Activated CD8-positive, alpha-beta memory T cell treated with anti-CD3 and anti-CD28 coated beads, Interleukin-2, amount 50 U/mL, for 48 hours (primary cell): ENCODE measurements around the gene CD2AP.
"Not testable (repeated sequence)": the region's sequence is repeated elsewhere in the genome, so short reads cannot be mapped to it uniquely, and the experiment has no call there.

Source experiments
- DNase-seq: peaks from one replicate; pipeline ENCODE4 v3.0.0-alpha.2; 2020

CD2AP gene

GRCh38 chr6:47464052-47464451 lies 13.5 kb upstream of the CD2AP start:
- DNase-seq, result no peak

DNA sequence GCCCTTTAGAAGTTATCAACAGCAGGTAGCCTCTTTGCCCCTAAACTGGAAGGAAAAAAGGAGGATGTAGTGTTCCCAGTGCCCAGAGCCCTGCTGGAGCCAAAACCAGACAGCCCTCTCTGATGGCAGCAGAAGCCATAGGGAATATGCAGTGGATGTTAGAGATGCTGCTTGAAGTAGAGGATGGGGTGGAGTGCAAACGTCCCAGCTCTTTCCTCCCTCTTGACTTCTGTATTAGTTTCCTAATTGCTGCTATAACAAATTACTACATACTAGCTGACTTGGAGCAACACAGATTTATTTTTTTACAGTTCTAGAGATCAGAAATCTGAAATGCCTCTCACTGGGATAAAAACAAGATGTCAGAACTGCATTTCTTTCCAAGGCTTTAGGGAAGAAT lies 12.5 kb upstream of the CD2AP start:
- DNase-seq, result no peak

- DNase-seq, result no peak
These were observed 5.7 kb upstream of the CD2AP start for GRCh38 chr6:47471911-47472310.

GRCh38 chr6:47473791-47474346 lies 3.7 kb upstream of the CD2AP start:
- no peak for DNase-seq

- no peak for DNase-seq
These were observed 2.2 kb upstream of the CD2AP start for GRCh38 chr6:47475319-47475816.

- DNase-seq, result no peak
These were observed 650 bp upstream of the CD2AP start for GRCh38 chr6:47476781-47477496.

DNA sequence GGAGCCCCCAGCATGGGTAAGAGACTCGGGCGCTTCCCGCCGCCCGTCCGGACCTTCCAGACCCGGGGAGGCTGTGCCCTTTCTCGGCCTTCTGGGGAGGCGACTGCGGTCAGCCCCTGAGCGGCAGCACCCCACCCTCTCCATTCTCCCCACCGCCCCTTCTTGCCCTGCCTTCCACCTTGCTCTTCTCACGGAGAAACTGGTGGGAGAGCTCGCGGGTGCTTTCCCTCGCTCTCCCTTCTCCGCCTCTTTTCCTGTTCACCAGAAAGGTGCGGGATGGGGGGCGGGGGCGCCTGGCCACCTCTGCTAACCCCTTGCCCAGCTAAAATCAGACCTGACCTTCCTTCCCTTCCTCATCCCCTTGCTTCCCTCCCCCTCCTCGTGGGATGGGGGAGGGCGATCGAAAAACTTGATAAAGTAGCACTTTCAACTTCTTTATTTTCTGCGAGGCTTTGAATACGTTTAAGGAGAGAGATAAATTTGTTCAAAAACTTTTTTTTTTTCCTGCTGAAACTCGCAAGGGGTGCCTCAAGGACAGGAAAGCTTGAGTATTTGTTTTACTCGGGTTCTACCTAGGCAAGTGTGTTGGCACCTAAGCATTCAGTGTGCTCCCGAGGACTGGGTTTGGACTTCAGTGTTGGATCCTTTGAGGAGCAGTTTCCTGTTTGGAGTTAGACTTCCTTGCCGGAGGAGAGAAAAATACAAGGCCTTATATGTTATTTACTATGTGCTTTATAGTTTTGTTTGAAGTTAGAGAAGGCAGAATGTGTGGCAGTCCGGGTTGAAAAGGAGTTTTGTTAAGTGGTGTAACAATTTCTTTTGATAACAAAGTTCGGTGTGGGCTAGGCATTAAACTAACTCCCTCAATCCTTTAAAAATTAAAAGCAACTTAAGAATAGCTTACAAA lies 897 bp downstream of the CD2AP start:
- no peak for DNase-seq

- no peak for DNase-seq
These were observed 1.5 kb downstream of the CD2AP start for GRCh38 chr6:47479140-47479508.

- no peak for DNase-seq
These were observed 2.3 kb downstream of the CD2AP start for GRCh38 chr6:47479874-47480273.

DNA sequence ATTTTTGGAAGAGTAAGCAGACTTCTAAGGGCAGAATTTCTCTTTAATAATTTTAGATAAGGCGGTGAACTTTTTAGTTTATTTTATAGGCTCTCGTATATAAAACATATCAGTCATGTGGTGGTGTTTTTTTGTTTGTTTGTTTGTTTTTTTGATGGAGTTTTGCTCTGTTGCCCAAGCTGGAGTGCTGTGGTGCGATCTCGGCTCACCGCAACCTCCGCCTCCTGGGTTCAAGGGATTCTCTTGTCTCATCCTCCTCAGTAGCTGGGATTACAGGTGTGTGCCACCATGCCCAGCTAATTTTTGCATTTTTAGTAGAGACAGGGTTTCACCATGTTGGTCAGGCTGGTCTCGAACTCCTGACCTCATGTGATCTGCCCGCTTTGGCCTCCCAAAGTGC lies 3.6 kb downstream of the CD2AP start:
- not testable (repeated sequence) for DNase-seq

- no peak for DNase-seq
These were observed 4.2 kb downstream of the CD2AP start for GRCh38 chr6:47481806-47482205.

DNA sequence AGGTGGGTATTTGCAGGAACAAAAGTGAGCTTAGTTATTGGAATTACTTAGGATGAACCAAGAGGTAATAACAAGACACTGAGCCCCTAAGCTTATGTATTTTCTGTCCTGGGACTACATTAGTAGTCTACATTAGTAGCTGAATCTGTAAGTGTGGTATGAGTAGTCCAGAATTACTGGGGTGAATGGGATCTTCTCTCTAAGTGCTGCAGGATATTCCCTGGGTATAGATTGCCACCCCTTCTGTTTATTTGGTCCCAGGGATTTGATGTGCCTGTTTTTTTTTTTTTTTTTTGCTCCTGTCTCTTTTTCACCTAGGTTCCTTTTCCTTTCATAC lies 5.9 kb downstream of the CD2AP start:
- DNase-seq, result no peak

GRCh38 chr6:47483853-47484546 lies 6.4 kb downstream of the CD2AP start:
- DNase-seq, result no peak

- no peak for DNase-seq
These were observed 7.0 kb downstream of the CD2AP start for GRCh38 chr6:47484616-47485015.

GRCh38 chr6:47485083-47485482 lies 7.5 kb downstream of the CD2AP start:
- no peak for DNase-seq

DNA sequence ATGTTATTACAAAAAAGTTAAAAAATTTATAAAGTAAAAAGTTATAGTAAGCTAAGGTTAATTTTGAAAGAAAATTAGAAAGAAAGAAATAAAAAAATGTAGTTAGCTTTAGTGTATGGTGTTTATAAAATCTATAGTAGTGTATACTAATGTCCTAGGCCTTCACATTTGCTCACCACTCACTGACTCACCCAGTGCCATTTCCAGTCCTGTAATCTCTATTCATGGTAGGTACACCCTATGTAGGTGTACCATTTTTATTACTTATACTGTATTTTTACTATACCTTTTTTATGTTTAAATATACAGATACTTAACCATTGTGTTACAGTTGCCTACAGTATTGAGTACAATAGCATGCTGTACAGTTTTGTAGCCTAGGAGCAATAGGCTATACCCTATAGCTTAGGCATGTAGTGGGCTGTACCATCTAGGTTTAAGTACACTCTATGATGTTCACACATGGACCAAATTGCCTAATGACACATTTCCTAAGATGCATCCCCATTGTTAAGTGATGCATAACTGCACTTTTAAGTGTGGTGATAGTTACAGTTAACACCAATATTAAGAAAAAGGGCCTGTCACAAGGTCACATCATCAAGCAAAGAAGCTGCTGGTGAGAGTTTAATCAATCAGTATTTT lies 8.0 kb downstream of the CD2AP start:
- DNase-seq, result no peak

GRCh38 chr6:47489995-47490394 lies 12.4 kb downstream of the CD2AP start:
- DNase-seq, result no peak

DNA sequence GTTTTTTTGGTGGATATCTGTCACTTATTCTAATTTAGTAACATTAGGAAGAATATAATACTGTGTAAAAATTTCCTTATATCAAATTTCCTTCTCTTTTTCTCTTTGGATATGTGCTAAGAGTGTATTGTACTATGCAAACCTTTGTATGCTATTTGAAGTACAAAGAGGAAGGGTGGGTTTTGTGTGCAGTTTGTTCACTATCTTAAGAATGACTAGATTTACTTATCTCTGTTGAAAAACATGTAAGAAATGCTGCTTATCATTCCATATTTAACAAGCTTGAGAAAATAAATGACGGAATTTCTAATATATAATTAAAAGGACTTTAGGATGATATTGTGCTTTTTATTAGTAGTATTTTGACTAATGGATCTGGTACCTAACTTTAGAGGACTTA lies 13.1 kb downstream of the CD2AP start:
- DNase-seq, result no peak

DNA sequence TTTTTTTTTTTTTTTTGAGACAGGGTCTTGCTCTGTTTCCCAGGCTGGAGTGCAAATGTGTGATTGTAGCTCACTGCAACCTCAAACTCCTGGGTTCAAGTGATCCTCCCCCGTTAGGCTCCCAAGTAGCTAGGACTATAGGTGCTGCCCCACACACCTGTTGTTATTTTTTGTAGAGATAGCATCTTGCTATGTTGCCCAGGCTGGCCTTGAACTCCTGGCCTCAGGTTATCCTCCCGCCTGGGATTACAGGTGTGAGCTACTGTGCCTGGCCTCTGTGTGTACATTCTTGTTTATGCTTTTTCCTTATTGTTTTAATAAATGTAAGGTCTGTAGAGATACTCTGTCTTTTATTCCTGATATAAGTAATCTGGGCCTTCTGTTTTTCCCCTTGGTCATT lies 14.8 kb downstream of the CD2AP start:
- DNase-seq, result no peak

- no peak for DNase-seq
These were observed 17.6 kb downstream of the CD2AP start for GRCh38 chr6:47495207-47495606.

- DNase-seq, result no peak
These were observed 18.5 kb downstream of the CD2AP start for GRCh38 chr6:47495954-47496545.

- DNase-seq, result no peak
These were observed 19.5 kb downstream of the CD2AP start for GRCh38 chr6:47496935-47497579.
